Heart left ventricle (tissue), 16 donors: ENCODE results near the gene CENPM. TPM values are rescaled to one million over a fixed set of nuclear protein-coding genes. Genes with fewer than 3 reads are reported as not detected.
A peak's percentile ranks its signal among the peaks of the same experiment; 100 is the strongest.

Experiments used
- ATAC-seq, 4 donors: fragments of 200-7000 bp; cut with Tn5 transposase; one replicate each; pipeline ENCODE4 v1.9.1; 2020 to 2022; ENCODE audit warnings: moderate library complexity in 4 of 4, mild to moderate bottlenecking in 3 of 4, moderate number of reproducible peaks in 1 of 4
- DNase-seq, 5 donors: peaks; one replicate each; pipeline ENCODE4 v3.0.0-alpha.2; 2020
- H3K27ac ChIP-seq, 12 donors: fragments of 200-600 bp; sonication (generic) in 4 of 12; one replicate each; pipeline versions ENCODE4 v1.5.0 to v1.8.0; 2016 to 2022; ENCODE audit warnings: mild to moderate bottlenecking in 2 of 12
- H3K27me3 ChIP-seq, 9 donors: fragments of 200-600 bp; sonication (generic) in 2 of 9; one replicate each; pipeline versions ENCODE4 v1.5.1 to v1.8.0; 2016 to 2022; ENCODE audit warnings: mild to moderate bottlenecking in 3 of 9
- H3K36me3 ChIP-seq, 9 donors: fragments of 200-600 bp; sonication (generic) in 2 of 9; one replicate each; pipeline versions ENCODE4 v1.5.0 to v1.8.0; 2018 to 2022; ENCODE audit warnings: mild to moderate bottlenecking in 2 of 9
- H3K4me1 ChIP-seq, 12 donors: fragments of 200-600 bp; sonication (generic) in 4 of 12; one replicate each; pipeline versions ENCODE4 v1.5.0 to v1.8.0; 2016 to 2022; ENCODE audit warnings: mild to moderate bottlenecking in 3 of 12
- H3K4me3 ChIP-seq, 12 donors: fragments of 200-600 bp; sonication (generic) in 4 of 12; one replicate each; pipeline versions ENCODE4 v1.5.0 to v1.8.0; 2017 to 2022; ENCODE audit warnings: mild to moderate bottlenecking in 9 of 12, moderate library complexity in 4 of 12
- H3K9me3 ChIP-seq, 12 donors: fragments of 200-600 bp; sonication (generic) in 4 of 12; one replicate each; pipeline versions ENCODE4 v1.5.0 to v1.8.0; 2016 to 2022; ENCODE audit warnings: mild to moderate bottlenecking in 1 of 12
- POLR2A ChIP-seq, 2 donors: fragments of 450-650 bp; IDR thresholded peaks; one replicate each; pipeline ENCODE4 v1.6.1; 2017; ENCODE audit warnings: antibody characterized with exemption in 2 of 2, mild to moderate bottlenecking in 2 of 2, moderate library complexity in 2 of 2
- WGBS, 4 donors: extraction: QIAGEN DNeasy Blood & Tissue Kit in 2 of 4; methylation state at CpG; one replicate each; pipeline versions ENCODE4 v1.1.5 to v1.1.7; 2013 to 2018; 5-methylcytosine and 5-hydroxymethylcytosine counted together
- intact Hi-C, 10 donors: fragments of 100-400 bp; cut with DNase I; formaldehyde crosslinking; loops; one replicate each; pipeline versions ENCODE4 v1.11.1 to v1.14.2; 2022
- polyA plus RNA-seq, 2 donors: library from polyadenylated mRNA; stranded (reverse); fragments of 200-250 nt; gene quantifications; one replicate each; pipeline ENCODE4 v1.2.3, GENCODE V29; 2013
- total RNA-seq, 9 donors: library from RNA; depleted of rRNA in 2 of 9; stranded (reverse); fragments of >200 nt in 2 of 9; fragmentation: NEBNext Ultra II Directional in 3 of 9; extraction: Animal tissue kit (Norgen Biotek cat#: 25700) in 3 of 9; gene quantifications; one replicate each; pipeline versions ENCODE4 v1.1.0 to v1.2.4, GENCODE V29; 2016 to 2023
- TF ChIP-seq, protein P1 (sequence below), 12 donors: fragments of 200-600 bp; sonication (generic) in 4 of 12; IDR thresholded peaks; one replicate each; pipeline versions ENCODE4 v1.5.0 to v1.8.0; 2018 to 2022; ENCODE audit warnings: antibody characterized with exemption in 12 of 12, mild to moderate bottlenecking in 5 of 12
- donor health status: ischemic (EF 13 %, LVEDD 7.1; RV severe dilation, severe dysfunction).
- donor health status: healthy with polysubstance abuse.
- donor health status: DM: no; HTN: yes; CAD: no.
- donor health status: DM: no; HTN: no; CAD: no.
- donor health status: ischemic (EF 25% LVEDD 6.9; RV normal size, moderate dysfunction).
- donor health status: ischemic (EF 25% LVEDD 5.7; RV mildly dilated, moderate dysfunction).
- donor health status: healthy.
- donor health status: DM: yes; HTN: yes; CAD: no.
- donor health status: ischemic (EF 35%, LVEDD 5.7; RV mildly dilated, moderate dysfunction).
- donor health status: nonischemic (EF 11% LVEDD 7.7; RV severe dilation, severe dysfunction).
- donor health status: DM: yes; HTN: yes; CAD: no.
- donor health status: PGD.
- donor health status: ischemic (EF 29% LVEDD 5.4; RV normal size, mild dysfunction).
- donor health status: nonischemic (EF 23%, LVEDD 6.1; RV moderate dilation, normal function).

CENPM gene
- total and polyA plus RNA-seq, 11 donors = 0.21 to 6.9 (median 0.52) TPM; not detected in 4

DNA sequence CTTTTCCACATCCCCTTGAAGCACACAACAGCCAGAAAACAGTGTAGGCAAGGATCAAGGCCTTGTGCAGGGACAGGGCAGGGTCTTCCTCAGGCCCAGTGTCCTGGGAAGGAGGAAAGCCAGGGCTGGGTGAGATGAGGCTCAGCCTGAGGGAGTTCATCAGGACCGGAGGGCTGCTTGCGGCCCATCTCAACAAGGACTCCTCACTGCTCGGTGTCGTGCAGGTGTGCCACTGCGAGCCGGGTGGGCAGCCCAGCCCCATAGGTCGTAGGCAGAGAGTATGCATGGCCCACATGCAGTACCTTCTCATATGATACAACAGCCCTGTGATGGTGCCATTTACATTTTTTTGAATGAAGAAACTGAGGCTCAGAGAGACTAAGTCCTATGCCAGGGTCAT, 44.9 kb downstream of the CENPM start:
- 89 to 97% (median 92%) methylated on average over 7 of the region's 7 CpGs for WGBS, 4 donors
- no peak for DNase-seq
- no peak for TF ChIP-seq POLR2A (IDR thresholded peaks at IDR 0.05)
- TF ChIP-seq, protein P1, sequence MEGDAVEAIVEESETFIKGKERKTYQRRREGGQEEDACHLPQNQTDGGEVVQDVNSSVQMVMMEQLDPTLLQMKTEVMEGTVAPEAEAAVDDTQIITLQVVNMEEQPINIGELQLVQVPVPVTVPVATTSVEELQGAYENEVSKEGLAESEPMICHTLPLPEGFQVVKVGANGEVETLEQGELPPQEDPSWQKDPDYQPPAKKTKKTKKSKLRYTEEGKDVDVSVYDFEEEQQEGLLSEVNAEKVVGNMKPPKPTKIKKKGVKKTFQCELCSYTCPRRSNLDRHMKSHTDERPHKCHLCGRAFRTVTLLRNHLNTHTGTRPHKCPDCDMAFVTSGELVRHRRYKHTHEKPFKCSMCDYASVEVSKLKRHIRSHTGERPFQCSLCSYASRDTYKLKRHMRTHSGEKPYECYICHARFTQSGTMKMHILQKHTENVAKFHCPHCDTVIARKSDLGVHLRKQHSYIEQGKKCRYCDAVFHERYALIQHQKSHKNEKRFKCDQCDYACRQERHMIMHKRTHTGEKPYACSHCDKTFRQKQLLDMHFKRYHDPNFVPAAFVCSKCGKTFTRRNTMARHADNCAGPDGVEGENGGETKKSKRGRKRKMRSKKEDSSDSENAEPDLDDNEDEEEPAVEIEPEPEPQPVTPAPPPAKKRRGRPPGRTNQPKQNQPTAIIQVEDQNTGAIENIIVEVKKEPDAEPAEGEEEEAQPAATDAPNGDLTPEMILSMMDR (IDR thresholded peaks at IDR 0.05) = no peak
- Histone ChIP-seq H3K4me3 (no peak overlapping the region), H3K36me3 (peaks cover 0 to 99% (median 89%) of the 10 kb centered on the region in 9 donors), H3K4me1 (peaks cover 0 to 44% (median 14%) of the 10 kb centered on the region in 12 donors), H3K27me3 (no peaks in the 10 kb centered on the region), H3K27ac (peak overlapping the region in 3 of 12 donors; percentile 74 to 83 (median 79)), H3K9me3 (no peaks in the 10 kb centered on the region)
- ATAC-seq = no peak
- intact Hi-C loops = loop anchor here in 1 of 10 donors (5.0 kb wide), 1 partner anchor 70 kb away; the partner anchor contains the start of gene SREBF2

DNA sequence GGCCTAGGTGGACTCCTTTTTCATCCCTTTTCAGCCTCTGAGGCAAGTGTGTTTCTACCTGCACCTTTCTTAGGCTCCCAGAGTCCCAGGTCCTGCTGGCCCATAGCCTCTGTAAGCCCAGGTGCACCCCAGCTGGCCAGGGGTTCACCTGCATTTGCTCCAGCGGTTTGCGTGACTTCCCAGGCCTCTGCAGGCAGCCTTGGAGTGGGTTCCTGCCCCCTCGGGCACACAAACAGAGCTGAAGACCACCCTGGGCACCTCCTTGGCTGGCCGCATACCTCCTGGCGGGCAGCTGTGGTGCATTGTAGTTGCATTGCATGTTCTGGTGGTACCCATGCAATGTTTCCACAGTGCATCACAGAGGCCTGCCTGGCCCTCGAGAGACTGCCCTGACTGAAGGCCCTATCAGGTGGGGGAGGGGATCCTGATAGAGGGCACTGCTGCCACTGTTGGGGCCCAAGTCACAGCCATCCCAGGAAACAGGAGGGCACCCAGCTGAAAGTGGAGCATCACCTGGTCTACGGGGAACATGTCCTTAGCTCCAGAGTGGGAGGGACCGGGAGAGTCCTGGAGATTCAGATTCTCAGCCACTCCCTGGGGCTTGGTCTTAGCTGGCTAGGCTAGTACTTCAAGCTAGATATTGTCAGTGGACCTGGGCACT, 46.2 kb downstream of the CENPM start:
- peaks cover 0 to 99% (median 91%) of the 10 kb centered on the region in 9 donors for H3K36me3 ChIP-seq
- H3K27me3 ChIP-seq = no peaks in the 10 kb centered on the region
- peaks cover 0 to 44% (median 14%) of the 10 kb centered on the region in 12 donors for H3K4me1 ChIP-seq
- no peak for TF ChIP-seq POLR2A (IDR thresholded peaks at IDR 0.05)
- TF ChIP-seq, protein P1 (IDR thresholded peaks at IDR 0.05) = no peak
- peak overlapping the region in 6 of 12 donors; percentile 9 to 90 (median 64) for H3K27ac ChIP-seq
- intact Hi-C loops = loop anchor here in 1 of 10 donors (5.0 kb wide), 1 partner anchor 68 kb away; the partner anchor contains the start of gene SREBF2
- DNase-seq = peak in 2 of 5 donors; percentile 13 to 20
- WGBS, 4 donors = 90 to 92% (median 91%) methylated on average over 5 to 8 of the region's 8 CpGs
- H3K9me3 ChIP-seq = no peaks in the 10 kb centered on the region
- no peak overlapping the region for H3K4me3 ChIP-seq
- no peak for ATAC-seq

DNA sequence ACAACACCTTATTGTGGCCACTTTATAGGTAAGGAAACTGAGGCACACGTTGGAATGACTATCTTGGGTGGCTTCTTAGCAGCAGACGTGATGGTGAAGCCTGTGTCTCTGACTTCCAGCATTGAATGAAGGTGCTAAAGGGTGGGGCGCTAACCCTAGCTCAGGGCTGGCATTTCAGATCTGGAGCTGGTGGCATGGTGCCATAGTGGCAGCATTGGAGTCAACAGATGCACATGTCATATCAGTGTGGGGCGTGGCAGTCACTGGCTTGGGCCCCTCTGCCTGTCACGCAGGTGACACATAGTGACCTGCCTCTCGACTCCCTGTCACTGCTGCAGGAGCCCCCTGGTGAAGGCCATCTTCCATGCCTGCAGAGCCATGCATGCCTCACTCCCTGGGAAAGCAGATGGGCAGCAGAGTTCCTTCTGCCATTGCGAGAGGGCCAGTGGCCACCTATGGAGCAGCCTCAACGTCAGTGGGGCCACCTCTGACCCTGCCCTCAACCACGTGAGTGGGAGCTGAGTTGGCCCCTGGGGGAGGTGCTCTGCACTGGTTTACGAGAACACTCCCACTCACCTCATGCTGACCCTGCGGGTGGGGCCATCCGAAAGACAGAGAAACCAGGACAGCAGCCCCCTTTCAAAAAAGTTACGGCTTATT, 46.8 kb downstream of the CENPM start:
- no peaks in the 10 kb centered on the region for H3K9me3 ChIP-seq
- 66 to 82% (median 77%) methylated on average over 10 to 13 of the region's 13 CpGs for WGBS, 4 donors
- DNase-seq = peak in 3 of 5 donors; percentile 52 to 76 (median 69)
- peaks cover 0 to 99% (median 91%) of the 10 kb centered on the region in 9 donors for H3K36me3 ChIP-seq
- peak overlapping the region in 9 of 12 donors; percentile 9 to 90 (median 71) for H3K27ac ChIP-seq
- peaks cover 0 to 44% (median 14%) of the 10 kb centered on the region in 12 donors for H3K4me1 ChIP-seq
- H3K4me3 ChIP-seq = no peak overlapping the region
- H3K27me3 ChIP-seq = no peaks in the 10 kb centered on the region
- intact Hi-C loops = loop anchor here in 2 of 10 donors (5.0 to 10.0 kb wide), 2 partner anchors 65 to 68 kb away; partner anchors contain the start of gene SREBF2 (in 2 of the 2)
- TF ChIP-seq, protein P1 (IDR thresholded peaks at IDR 0.05) = no peak
- no peak for TF ChIP-seq POLR2A (IDR thresholded peaks at IDR 0.05)
- peak; percentile 4 to 45 (median 38) for ATAC-seq

DNA sequence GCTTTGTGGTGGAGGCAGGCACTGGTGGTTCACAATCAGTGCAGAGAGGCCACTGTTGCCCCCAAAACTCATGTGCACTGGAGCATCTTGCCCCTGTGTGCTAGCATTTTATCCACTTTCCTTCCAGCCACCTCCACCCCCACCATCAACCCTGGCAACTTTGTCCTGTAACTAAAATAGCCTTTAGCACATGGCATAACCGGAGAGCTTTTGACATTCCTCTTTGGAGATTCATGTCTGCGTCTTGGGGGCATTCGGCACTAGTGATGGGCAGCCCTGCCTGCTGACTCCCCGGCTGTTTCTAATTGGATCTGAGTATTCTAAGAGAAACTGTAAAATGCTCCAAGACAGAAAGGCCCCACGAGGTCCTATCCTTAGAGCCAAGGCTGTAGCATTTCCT, 47.8 kb downstream of the CENPM start:
- intact Hi-C loops = loop anchor here in 1 of 10 donors (10.0 kb wide), 1 partner anchor 64 kb away; the partner anchor contains the start of gene SREBF2
- no peak for TF ChIP-seq POLR2A (IDR thresholded peaks at IDR 0.05)
- TF ChIP-seq, protein P1 (IDR thresholded peaks at IDR 0.05) = no peak
- H3K4me3 ChIP-seq = no peak overlapping the region
- H3K27me3 ChIP-seq = no peaks in the 10 kb centered on the region
- no peaks in the 10 kb centered on the region for H3K9me3 ChIP-seq
- peaks cover 0 to 99% (median 90%) of the 10 kb centered on the region in 9 donors for H3K36me3 ChIP-seq
- H3K4me1 ChIP-seq = peaks cover 0 to 47% (median 14%) of the 10 kb centered on the region in 12 donors
- DNase-seq (peak in 1 of 5 donors; percentile 32), ATAC-seq (peak; percentile 26 to 71 (median 59))
- peak overlapping the region in 10 of 12 donors; percentile 2 to 90 (median 68) for H3K27ac ChIP-seq
- 39 to 61% (median 54%) methylated on average over 5 of the region's 5 CpGs for WGBS, 4 donors
